ENCODE results near the gene C1orf198.

The C1orf198 gene

DNA sequence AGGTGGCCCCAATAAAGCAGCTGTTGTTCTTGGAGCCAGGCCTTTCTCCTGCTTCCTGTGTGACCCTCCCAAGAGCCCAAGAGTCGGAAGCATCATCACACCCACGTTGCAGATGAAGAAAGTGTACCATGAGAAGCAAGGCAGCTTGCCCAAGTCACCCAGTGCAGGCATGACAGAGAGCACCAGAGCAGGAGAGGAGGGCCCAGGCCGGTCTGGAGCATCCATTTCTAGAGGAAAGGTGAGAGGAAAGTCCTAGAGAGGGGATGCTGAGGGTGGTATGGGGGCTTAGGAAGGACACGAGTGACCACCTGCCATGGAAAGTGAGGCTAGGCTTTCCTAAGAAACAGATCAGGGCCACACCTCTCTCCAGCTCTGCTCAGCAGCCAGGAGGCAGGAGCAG, 47.0 kb downstream of the C1orf198 start:
- in situ Hi-C loops (cut with HindIII; ENCODE audit: low pct_unique_long_range_greater_than_20kb, low sequenced_read_pairs) = no loop called here
- DNase-seq (ENCODE audit: low read depth in 1 of 2, low spot score in 1 of 2) = no peak
- TF ChIP-seq JUND (IDR thresholded peaks at IDR 0.05; ENCODE audit: low read depth) = no peak

DNA sequence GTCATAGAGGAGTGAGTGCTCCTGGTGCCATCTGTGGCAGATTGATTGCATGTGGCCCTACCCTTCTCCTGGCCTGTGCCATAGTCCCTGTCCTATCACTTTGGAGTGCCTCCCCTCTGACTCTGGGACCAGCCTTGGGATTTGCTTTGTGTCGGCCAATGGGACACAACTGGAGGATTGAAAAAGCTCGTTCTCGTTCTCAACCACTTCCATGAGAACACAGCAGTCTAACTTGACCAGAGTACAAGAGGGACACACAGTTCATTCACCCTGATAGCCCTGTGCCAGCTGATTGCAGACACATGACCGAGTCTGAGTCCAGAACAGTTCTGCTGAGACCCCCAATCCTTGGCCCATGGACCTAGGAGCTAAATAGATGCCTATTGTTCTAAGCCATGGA, 47.8 kb downstream of the C1orf198 start:
- in situ Hi-C loops (cut with HindIII; ENCODE audit: low pct_unique_long_range_greater_than_20kb, low sequenced_read_pairs) = no loop called here
- no peak for DNase-seq (ENCODE audit: low read depth in 1 of 2, low spot score in 1 of 2)
- no peak for TF ChIP-seq JUND (IDR thresholded peaks at IDR 0.05; ENCODE audit: low read depth)

DNA sequence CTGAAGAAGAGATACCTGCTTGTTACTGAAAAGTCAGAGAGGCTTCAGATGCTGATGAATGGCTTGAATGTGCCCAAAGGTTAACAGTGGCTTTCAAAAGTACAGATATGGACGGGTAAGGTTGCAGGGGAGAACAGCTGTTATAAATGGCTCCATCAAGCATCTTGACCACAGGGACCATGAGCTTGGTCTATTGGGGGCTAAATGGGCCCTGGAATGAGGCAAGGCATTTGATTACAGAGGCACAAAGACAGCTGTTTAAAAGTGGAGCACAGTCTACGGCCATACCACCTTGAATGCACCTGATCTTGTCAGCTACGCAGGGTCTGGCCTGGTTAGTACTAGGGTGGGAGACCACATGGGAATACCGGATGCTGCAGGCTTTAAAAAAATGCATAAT, 48.3 kb downstream of the C1orf198 start:
- no peak for TF ChIP-seq JUND (IDR thresholded peaks at IDR 0.05; ENCODE audit: low read depth)
- DNase-seq (ENCODE audit: low read depth in 1 of 2, low spot score in 1 of 2) = no peak
- in situ Hi-C loops (cut with HindIII; ENCODE audit: low pct_unique_long_range_greater_than_20kb, low sequenced_read_pairs) = no loop called here

DNA sequence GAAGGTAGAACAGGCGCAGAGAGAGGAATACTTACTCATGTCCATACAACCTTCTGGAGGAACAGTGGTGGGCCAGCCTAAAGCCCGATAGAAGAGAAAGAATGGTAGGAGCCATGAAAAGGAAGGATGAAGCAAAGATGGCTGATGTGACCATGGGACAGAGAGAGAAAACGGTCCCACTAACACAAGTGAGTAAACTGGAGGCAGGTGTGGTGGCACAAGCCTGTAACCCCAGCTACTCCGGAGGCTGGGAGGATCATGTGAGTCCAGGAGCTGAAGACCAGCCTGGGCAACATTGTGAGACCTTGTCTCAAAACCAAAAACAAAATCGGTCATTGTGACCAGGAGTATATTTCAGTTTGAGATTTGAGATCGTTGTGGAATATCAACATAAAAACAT, 49.4 kb downstream of the C1orf198 start:
- in situ Hi-C loops (cut with HindIII; ENCODE audit: low pct_unique_long_range_greater_than_20kb, low sequenced_read_pairs) = no loop called here
- no peak for TF ChIP-seq JUND (IDR thresholded peaks at IDR 0.05; ENCODE audit: low read depth)
- no peak for DNase-seq (ENCODE audit: low read depth in 1 of 2, low spot score in 1 of 2)

DNA sequence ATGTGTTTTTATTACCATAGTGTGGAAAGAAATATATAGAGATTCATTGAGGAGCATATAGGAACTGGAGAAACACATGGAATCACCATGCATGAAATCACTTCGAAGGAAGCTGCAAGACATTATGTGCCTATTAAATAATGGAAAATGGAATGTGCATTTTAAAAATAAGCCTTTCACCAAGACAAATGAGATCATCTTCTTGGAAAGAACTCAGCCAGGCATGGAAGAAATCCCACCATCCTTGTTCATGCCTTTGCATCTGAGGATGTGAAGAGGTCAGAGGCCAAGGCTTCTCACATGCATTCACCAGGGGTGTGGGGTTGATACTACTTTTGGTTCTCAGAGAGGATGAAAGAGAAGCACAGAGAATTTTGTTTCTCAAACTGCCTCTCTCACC, 50.0 kb downstream of the C1orf198 start:
- DNase-seq (ENCODE audit: low read depth in 1 of 2, low spot score in 1 of 2) = no peak
- in situ Hi-C loops (cut with HindIII; ENCODE audit: low pct_unique_long_range_greater_than_20kb, low sequenced_read_pairs) = no loop called here
- TF ChIP-seq JUND (IDR thresholded peaks at IDR 0.05; ENCODE audit: low read depth) = no peak

DNA sequence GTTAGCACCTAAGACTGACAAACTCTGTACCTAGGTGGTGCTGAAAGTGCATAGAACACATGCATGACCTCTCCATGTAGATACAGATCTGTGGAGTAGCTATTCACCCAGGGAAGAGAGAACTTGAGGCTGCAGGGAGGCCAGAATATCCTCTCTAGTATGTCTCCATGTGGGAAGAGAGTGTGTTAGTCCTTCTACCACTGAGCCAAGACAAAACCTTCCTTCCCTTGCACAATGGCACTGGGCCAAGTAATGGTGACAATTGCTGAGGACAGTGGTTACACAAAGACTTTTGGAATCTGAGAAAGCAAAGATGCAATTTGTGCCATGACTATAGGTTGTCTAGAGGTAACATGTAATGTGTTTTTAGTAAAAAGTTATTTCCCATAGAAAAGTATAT, 52.3 kb downstream of the C1orf198 start:
- in situ Hi-C loops (cut with HindIII; ENCODE audit: low pct_unique_long_range_greater_than_20kb, low sequenced_read_pairs) = no loop called here
- DNase-seq (ENCODE audit: low read depth in 1 of 2, low spot score in 1 of 2) = peak in 1 of 2 experiments; percentile 22
- no peak for TF ChIP-seq JUND (IDR thresholded peaks at IDR 0.05; ENCODE audit: low read depth)

DNA sequence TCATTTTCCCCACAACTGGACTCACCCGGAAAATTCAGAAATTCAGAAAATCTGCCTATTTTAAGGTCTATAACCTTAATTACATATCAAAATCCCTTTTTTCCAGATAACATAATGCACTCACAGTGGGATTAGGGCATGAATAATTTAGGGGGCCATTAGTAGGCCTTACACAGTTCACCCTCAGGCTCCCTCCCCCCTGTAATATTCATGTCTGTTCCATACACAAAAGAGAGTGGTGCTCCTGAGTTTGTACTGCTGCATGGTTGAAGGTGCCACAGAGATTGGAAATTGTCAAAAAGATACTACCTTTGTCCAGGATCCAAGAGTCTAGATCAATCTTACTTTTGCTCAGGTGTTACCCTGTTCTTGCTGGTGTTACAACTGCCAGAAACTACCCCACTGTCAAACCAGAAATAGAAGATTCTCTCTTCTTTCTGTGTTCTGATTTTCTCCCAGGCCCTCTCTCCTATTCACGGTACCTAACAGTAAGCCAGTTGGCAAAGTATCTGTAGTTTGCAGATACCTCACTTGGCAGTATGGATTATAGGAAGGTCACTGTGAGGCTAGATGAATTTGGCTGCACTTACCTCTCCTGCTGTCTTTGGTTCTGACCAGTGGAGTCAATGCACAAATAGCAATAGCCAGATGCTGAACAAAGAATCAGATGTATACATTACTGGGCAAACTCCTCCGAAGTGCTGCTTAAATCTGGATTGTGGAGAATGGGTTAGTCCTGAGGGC, 53.2 kb downstream of the C1orf198 start:
- DNase-seq (ENCODE audit: low read depth in 1 of 2, low spot score in 1 of 2) = no peak
- no peak for TF ChIP-seq JUND (IDR thresholded peaks at IDR 0.05; ENCODE audit: low read depth)
- in situ Hi-C loops (cut with HindIII; ENCODE audit: low pct_unique_long_range_greater_than_20kb, low sequenced_read_pairs) = no loop called here

DNA sequence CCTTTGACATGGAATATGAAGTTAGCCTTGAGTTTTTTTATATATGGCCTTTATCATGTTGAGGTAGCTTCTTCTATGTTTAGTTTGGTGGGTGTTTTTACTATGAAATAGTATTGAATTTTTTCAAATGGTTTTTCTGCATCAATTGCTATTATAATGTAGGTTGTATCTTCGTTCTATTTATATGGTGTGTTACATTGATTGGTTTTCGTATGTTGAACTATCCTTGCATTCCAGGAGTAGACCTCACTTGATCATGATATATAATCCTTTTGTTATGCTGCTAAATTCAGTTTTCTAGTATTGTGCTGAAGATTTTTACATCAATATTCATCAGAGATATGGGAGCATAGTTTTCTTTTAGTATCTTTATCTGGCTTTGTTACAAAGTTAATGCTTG, 55.8 kb downstream of the C1orf198 start:
- no peak for TF ChIP-seq JUND (IDR thresholded peaks at IDR 0.05; ENCODE audit: low read depth)
- DNase-seq (ENCODE audit: low read depth in 1 of 2, low spot score in 1 of 2) = no peak
- in situ Hi-C loops (cut with HindIII; ENCODE audit: low pct_unique_long_range_greater_than_20kb, low sequenced_read_pairs) = no loop called here

DNA sequence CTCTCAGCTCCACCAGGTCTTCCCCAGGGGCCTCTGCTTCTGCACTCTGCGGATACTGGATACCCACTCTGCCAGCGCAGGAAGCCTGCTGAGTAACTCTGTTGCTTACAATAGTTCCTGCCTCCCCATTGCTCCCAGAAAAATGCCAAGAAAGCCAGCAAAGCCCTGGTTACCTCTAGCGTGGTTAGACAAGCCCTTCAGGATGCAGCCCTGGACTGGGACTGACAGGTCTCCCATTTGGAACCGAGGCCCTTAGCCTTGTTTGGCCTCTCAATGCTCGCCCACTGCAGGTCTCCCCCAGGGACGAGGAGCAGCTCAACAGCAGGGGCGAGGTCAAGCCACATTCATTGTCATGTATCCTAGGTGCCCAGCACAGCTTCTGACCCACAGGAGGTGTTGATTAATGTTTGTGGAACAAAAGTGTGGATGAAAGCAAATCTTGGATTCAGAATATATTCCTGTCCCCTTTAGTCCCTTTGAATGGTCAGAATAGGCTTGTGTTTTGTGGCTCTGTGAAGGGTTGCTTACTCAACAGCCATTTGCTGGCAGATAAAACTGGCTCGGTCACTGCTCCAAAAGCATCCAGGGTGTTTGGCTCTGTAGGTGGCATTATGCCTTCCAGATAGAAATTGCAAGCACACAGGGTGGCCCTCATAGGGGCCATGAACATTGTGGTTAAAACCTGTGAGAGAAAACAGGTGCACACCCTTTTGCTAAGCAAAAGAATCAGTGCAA, 58.9 kb downstream of the C1orf198 start:
- TF ChIP-seq JUND (IDR thresholded peaks at IDR 0.05; ENCODE audit: low read depth) = no peak
- in situ Hi-C loops (cut with HindIII; ENCODE audit: low pct_unique_long_range_greater_than_20kb, low sequenced_read_pairs) = no loop called here
- DNase-seq (ENCODE audit: low read depth in 1 of 2, low spot score in 1 of 2) = no peak

DNA sequence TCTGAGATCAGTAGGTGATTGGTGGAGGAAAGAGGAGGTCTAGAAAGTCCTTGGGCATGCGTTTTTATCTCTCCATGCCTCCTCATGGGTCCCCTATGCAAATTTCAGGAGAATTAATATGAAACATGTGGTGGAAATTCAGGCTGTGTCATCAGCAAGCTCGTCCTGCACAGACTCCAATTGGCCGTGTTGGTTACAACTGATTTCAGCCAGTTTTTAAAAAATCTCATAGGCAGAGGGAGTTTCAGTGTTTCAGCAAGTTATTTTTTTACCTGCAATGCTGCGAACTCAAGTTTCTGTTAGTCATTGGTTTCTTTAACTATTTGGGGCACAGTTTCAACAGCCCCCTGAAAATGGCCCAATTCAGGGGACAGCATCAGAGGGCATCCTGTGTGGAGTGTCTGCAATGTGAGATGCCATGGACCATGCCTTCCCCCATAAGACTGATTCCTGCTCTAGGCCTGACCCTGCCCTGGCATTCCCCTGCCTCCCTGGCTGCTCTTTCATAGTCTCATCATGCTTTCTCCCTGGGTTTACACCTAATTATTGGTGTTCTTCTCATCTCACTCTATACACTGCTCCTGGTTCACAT, 59.9 kb downstream of the C1orf198 start:
- DNase-seq (ENCODE audit: low read depth in 1 of 2, low spot score in 1 of 2) = no peak
- no peak for TF ChIP-seq JUND (IDR thresholded peaks at IDR 0.05; ENCODE audit: low read depth)
- in situ Hi-C loops (cut with HindIII; ENCODE audit: low pct_unique_long_range_greater_than_20kb, low sequenced_read_pairs) = no loop called here

DNA sequence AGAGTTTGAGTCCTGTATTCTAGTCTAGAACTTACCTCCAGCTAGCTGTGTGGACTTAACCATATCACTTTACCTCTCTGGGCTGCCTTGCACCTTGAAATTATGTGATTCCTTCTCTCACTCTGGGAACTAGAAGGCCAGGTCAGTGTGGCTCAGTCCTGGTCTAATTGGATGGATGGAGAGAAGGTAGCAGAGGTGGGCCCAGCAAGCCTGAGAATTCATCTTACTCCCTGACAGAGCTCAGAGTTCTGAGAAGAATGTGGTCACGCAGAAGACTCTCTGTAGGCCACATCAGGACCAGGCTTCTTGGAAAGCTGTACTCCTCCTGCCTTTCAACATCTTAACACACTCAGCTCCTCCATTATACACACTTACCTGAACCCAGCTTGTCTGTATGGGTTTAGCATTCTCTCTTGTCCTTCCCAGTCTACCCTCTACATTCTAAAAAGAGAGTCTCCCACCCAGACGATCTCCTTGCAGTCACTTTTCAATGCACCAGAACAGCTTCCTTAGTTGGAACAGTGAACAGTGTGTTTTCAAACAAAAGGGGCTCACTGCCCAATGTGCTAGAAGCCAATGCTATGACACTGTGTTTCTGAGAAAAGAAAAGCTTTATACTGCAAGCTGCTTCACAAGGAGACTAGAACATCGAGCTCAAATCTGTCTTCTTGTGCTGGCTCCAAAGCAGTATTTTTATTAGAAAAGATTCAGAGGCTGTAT, 60.6 kb downstream of the C1orf198 start:
- in situ Hi-C loops (cut with HindIII; ENCODE audit: low pct_unique_long_range_greater_than_20kb, low sequenced_read_pairs) = no loop called here
- TF ChIP-seq JUND (IDR thresholded peaks at IDR 0.05; ENCODE audit: low read depth) = no peak
- DNase-seq (ENCODE audit: low read depth in 1 of 2, low spot score in 1 of 2) = no peak

DNA sequence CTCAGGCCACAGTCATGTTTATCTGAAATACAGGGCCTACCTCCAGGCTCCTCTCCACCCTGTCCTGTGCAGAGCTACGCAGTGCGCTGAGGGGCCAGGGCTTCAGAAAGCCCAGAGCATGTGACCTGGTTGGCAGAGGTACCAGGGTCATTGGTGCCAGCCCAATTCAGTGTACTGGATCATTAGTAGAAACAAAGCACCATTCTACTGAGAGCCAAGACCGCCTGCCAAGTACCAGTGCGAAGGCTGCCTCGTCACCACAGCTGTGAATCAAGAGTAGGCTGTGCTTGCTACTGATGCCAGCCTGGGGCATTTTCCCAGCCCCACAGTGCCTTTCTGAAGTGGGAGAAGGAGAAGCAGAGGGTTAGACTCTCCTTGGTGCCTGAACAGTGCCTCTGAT, 61.3 kb downstream of the C1orf198 start:
- no peak for TF ChIP-seq JUND (IDR thresholded peaks at IDR 0.05; ENCODE audit: low read depth)
- in situ Hi-C loops (cut with HindIII; ENCODE audit: low pct_unique_long_range_greater_than_20kb, low sequenced_read_pairs) = no loop called here
- DNase-seq (ENCODE audit: low read depth in 1 of 2, low spot score in 1 of 2) = no peak

DNA sequence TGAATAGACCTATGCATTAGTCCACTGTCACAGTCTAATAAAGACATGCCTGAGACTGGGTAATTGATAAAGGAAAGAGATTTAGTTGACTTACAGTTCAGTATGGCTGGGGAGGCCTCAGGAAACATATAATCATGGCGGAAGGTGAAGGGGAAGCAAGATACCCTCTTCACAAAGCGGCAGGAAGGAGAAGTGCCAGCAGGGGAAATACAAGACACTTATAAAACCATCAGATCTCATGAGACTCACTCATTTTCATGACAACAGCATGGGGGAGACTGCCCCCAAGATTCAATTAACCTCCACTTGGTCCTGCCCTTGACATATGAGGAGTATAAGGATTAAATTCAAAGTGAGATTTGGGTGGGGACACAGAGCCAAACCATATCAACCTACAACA, 61.8 kb downstream of the C1orf198 start:
- no peak for DNase-seq (ENCODE audit: low read depth in 1 of 2, low spot score in 1 of 2)
- no peak for TF ChIP-seq JUND (IDR thresholded peaks at IDR 0.05; ENCODE audit: low read depth)
- in situ Hi-C loops (cut with HindIII; ENCODE audit: low pct_unique_long_range_greater_than_20kb, low sequenced_read_pairs) = no loop called here
